ENCODE results near the gene SLC7A5. TPM values are rescaled to one million over a fixed set of nuclear protein-coding genes. Genes with fewer than 3 reads are reported as not detected.

SLC7A5 gene
- total RNA-seq, 1 donor from 2014 or later, result 466 TPM

- peaks cover 12% of the 10 kb centered on the region for H3K4me1 Mint-ChIP-seq (ENCODE audit: low read depth)
- no peak for DNase-seq (ENCODE audit: low spot score)
- H3K9me3 Mint-ChIP-seq, result no peaks in the 10 kb centered on the region
- intact Hi-C loops (cut with micrococcal nuclease), result no loop called here
- no peaks in the 10 kb centered on the region for H3K27me3 Mint-ChIP-seq (ENCODE audit: insufficient read depth)
- no peak overlapping the region for H3K4me3 Mint-ChIP-seq
- H3K36me3 Mint-ChIP-seq (ENCODE audit: low read depth), result peaks cover 28% of the 10 kb centered on the region
- no peak overlapping the region for H3K27ac Mint-ChIP-seq
Measured at GRCh38 chr16:87844809-87845208, 24.5 kb downstream of the SLC7A5 start.

GRCh38 chr16:87844120-87844733, 25.1 kb downstream of the SLC7A5 start:
- Mint-ChIP-seq H3K27ac (no peak overlapping the region), H3K4me3 (no peak overlapping the region), H3K9me3 (no peaks in the 10 kb centered on the region), H3K36me3 (ENCODE audit: low read depth) (peaks cover 23% of the 10 kb centered on the region), H3K27me3 (ENCODE audit: insufficient read depth) (no peaks in the 10 kb centered on the region), H3K4me1 (ENCODE audit: low read depth) (peaks cover 12% of the 10 kb centered on the region)
- intact Hi-C loops (cut with micrococcal nuclease), result no loop called here
- DNase-seq (ENCODE audit: low spot score), result no peak

GRCh38 chr16:87843678-87844105, 25.6 kb downstream of the SLC7A5 start:
- Mint-ChIP-seq H3K36me3 (ENCODE audit: low read depth) (peaks cover 19% of the 10 kb centered on the region), H3K4me1 (ENCODE audit: low read depth) (peaks cover 12% of the 10 kb centered on the region), H3K9me3 (no peaks in the 10 kb centered on the region), H3K4me3 (no peak overlapping the region), H3K27me3 (ENCODE audit: insufficient read depth) (no peaks in the 10 kb centered on the region), H3K27ac (no peak overlapping the region)
- DNase-seq (ENCODE audit: low spot score), result no peak
- intact Hi-C loops (cut with micrococcal nuclease), result no loop called here

- peaks cover 12% of the 10 kb centered on the region for H3K4me1 Mint-ChIP-seq (ENCODE audit: low read depth)
- H3K9me3 Mint-ChIP-seq, result no peaks in the 10 kb centered on the region
- H3K4me3 Mint-ChIP-seq, result no peak overlapping the region
- peak overlapping the region; percentile 40 for H3K27ac Mint-ChIP-seq
- peaks cover 14% of the 10 kb centered on the region for H3K36me3 Mint-ChIP-seq (ENCODE audit: low read depth)
- DNase-seq (ENCODE audit: low spot score), result no peak
- no peaks in the 10 kb centered on the region for H3K27me3 Mint-ChIP-seq (ENCODE audit: insufficient read depth)
- intact Hi-C loops (cut with micrococcal nuclease), result no loop called here
Measured at GRCh38 chr16:87842209-87842869, 27.0 kb downstream of the SLC7A5 start.

GRCh38 chr16:87841340-87842208, 27.7 kb downstream of the SLC7A5 start:
- Mint-ChIP-seq H3K36me3 (ENCODE audit: low read depth) (peaks cover 18% of the 10 kb centered on the region), H3K27me3 (ENCODE audit: insufficient read depth) (no peaks in the 10 kb centered on the region), H3K9me3 (no peaks in the 10 kb centered on the region), H3K27ac (no peak overlapping the region), H3K4me1 (ENCODE audit: low read depth) (peaks cover 12% of the 10 kb centered on the region), H3K4me3 (no peak overlapping the region)
- DNase-seq (ENCODE audit: low spot score), result no peak
- intact Hi-C loops (cut with micrococcal nuclease), result no loop called here

GRCh38 chr16:87840271-87840978, 28.9 kb downstream of the SLC7A5 start:
- no peaks in the 10 kb centered on the region for H3K9me3 Mint-ChIP-seq
- H3K4me3 Mint-ChIP-seq, result no peak overlapping the region
- peaks cover 12% of the 10 kb centered on the region for H3K4me1 Mint-ChIP-seq (ENCODE audit: low read depth)
- H3K27ac Mint-ChIP-seq, result no peak overlapping the region
- H3K36me3 Mint-ChIP-seq (ENCODE audit: low read depth), result peaks cover 21% of the 10 kb centered on the region
- intact Hi-C loops (cut with micrococcal nuclease), result no loop called here
- no peaks in the 10 kb centered on the region for H3K27me3 Mint-ChIP-seq (ENCODE audit: insufficient read depth)
- no peak for DNase-seq (ENCODE audit: low spot score)

GRCh38 chr16:87839542-87840270, 29.6 kb downstream of the SLC7A5 start:
- Mint-ChIP-seq H3K4me1 (ENCODE audit: low read depth) (peaks cover 12% of the 10 kb centered on the region), H3K27ac (no peak overlapping the region), H3K27me3 (ENCODE audit: insufficient read depth) (no peaks in the 10 kb centered on the region), H3K4me3 (no peak overlapping the region), H3K9me3 (no peaks in the 10 kb centered on the region), H3K36me3 (ENCODE audit: low read depth) (peaks cover 21% of the 10 kb centered on the region)
- no peak for DNase-seq (ENCODE audit: low spot score)
- intact Hi-C loops (cut with micrococcal nuclease), result no loop called here

GRCh38 chr16:87838643-87839541, 30.4 kb downstream of the SLC7A5 start:
- Mint-ChIP-seq H3K27ac (no peak overlapping the region), H3K36me3 (ENCODE audit: low read depth) (peaks cover 25% of the 10 kb centered on the region), H3K27me3 (ENCODE audit: insufficient read depth) (no peaks in the 10 kb centered on the region), H3K9me3 (no peaks in the 10 kb centered on the region), H3K4me3 (no peak overlapping the region), H3K4me1 (ENCODE audit: low read depth) (peaks cover 12% of the 10 kb centered on the region)
- DNase-seq (ENCODE audit: low spot score), result no peak
- intact Hi-C loops (cut with micrococcal nuclease), result no loop called here

- Mint-ChIP-seq H3K4me1 (ENCODE audit: low read depth) (peaks cover 4% of the 10 kb centered on the region), H3K36me3 (ENCODE audit: low read depth) (peaks cover 20% of the 10 kb centered on the region)
Measured at GRCh38 chr16:87837627-87838289, 31.5 kb downstream of the SLC7A5 start.

GRCh38 chr16:87836844-87837581, 32.3 kb downstream of the SLC7A5 start:
- intact Hi-C loops (cut with micrococcal nuclease), result no loop called here
- Mint-ChIP-seq H3K4me1 (ENCODE audit: low read depth) (no peaks in the 10 kb centered on the region), H3K9me3 (no peaks in the 10 kb centered on the region), H3K27ac (no peak overlapping the region), H3K4me3 (no peak overlapping the region), H3K36me3 (ENCODE audit: low read depth) (peaks cover 19% of the 10 kb centered on the region), H3K27me3 (ENCODE audit: insufficient read depth) (no peaks in the 10 kb centered on the region)
- no peak for DNase-seq (ENCODE audit: low spot score)

More at GRCh38 chr16:87837627-87838289, 31.5 kb downstream of the SLC7A5 start:
- intact Hi-C loops (cut with micrococcal nuclease), result no loop called here
- Mint-ChIP-seq H3K9me3 (no peaks in the 10 kb centered on the region), H3K27ac (no peak overlapping the region), H3K4me3 (no peak overlapping the region), H3K27me3 (ENCODE audit: insufficient read depth) (no peaks in the 10 kb centered on the region)
- DNase-seq (ENCODE audit: low spot score), result no peak

Measured in activated T-helper 1 cell treated with anti-CD3 and anti-CD28 coated beads, Interleukin-12 subunit alpha, Interleukin-12 subunit beta, Interleukin-2, Interleukin-4 antibody, amounts not matched to agents 30 ng/mL and 10 ng/mL and 1 ng/mL, durations not matched to agents 14 hours and 24 hours and 36 hours (primary cell).